A549 (cell line): ENCODE measurements around the gene ATOX1.
"Not testable (repeated sequence)": the region's sequence is repeated elsewhere in the genome, so short reads cannot be mapped to it uniquely, and the experiment has no call there.

Experiments used
- FOSL2 ChIP-seq, 2 experiments: fragments of 450-650 bp in 1 of 2; fragments of >200 bp in 1 of 2; sonication (Bioruptor Twin) in 1 of 2; formaldehyde crosslinking; IDR thresholded peaks; 2 replicates each; pipeline versions ENCODE4 v1.5.0 to v1.6.1; 2016 to 2020; ENCODE audit warnings: mild to moderate bottlenecking in 1 of 2, moderate library complexity in 1 of 2
- POLR2A ChIP-seq: IDR thresholded peaks from 2 replicates; pipeline ENCODE4 v1.6.1; 2012; ENCODE audit warnings: mild to moderate bottlenecking, low read length
- TF ChIP-seq, protein P1 (sequence below): fragments of >200 bp; sonication (Bioruptor Twin); formaldehyde crosslinking; IDR thresholded peaks from 3 replicates; pipeline ENCODE4 v1.5.1; 2016

DNA sequence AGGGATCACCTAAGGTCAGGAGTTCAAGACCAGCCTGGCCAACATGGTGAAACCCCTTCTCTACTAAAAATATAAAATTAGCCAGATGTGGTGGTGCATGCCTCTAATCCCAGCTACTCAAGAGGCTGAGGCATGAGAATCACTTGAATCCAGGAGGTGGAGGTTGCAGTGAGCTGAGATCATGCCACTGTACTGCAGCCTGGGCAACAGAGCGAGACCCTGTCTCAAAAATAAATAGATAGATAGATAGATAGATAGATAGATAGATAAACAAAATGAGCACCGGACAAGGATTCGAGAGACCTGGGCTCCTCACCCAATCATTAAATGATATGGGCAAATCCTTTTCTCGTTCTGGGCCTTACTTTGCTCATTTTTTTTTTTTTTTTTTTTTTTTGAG lies 60.4 kb downstream of the ATOX1 start:
- TF ChIP-seq, protein P1, sequence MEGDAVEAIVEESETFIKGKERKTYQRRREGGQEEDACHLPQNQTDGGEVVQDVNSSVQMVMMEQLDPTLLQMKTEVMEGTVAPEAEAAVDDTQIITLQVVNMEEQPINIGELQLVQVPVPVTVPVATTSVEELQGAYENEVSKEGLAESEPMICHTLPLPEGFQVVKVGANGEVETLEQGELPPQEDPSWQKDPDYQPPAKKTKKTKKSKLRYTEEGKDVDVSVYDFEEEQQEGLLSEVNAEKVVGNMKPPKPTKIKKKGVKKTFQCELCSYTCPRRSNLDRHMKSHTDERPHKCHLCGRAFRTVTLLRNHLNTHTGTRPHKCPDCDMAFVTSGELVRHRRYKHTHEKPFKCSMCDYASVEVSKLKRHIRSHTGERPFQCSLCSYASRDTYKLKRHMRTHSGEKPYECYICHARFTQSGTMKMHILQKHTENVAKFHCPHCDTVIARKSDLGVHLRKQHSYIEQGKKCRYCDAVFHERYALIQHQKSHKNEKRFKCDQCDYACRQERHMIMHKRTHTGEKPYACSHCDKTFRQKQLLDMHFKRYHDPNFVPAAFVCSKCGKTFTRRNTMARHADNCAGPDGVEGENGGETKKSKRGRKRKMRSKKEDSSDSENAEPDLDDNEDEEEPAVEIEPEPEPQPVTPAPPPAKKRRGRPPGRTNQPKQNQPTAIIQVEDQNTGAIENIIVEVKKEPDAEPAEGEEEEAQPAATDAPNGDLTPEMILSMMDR, result not testable (repeated sequence)
- TF ChIP-seq POLR2A; FOSL2 (IDR thresholded peaks at IDR 0.05); FOSL2 (CRISPR knock-in tag; IDR thresholded peaks at IDR 0.05): not testable (repeated sequence)
